Measurements from ENCODE around the gene FLYWCH1. TPM values are rescaled to one million over a fixed set of nuclear protein-coding genes. Genes with fewer than 3 reads are reported as not detected.

Gene FLYWCH1
- total and polyA plus RNA-seq, 2 donors = 11.4 to 38.0 TPM

- Histone ChIP-seq H3K4me1 (ENCODE audit: insufficient read depth) (no peaks in the 10 kb centered on the region), H3K27ac (ENCODE audit: low read depth) (no peak overlapping the region), H3K4me3 (ENCODE audit: low read depth, low read length) (no peak overlapping the region), H3K36me3 (ENCODE audit: insufficient read depth) (no peaks in the 10 kb centered on the region)
- DNase-seq (ENCODE audit: extremely low spot score) = no peak
- 48% methylated on average over 8 of the region's 8 CpGs for WGBS
These were observed 76.1 kb downstream of the FLYWCH1 start for GRCh38 chr16:2987833-2988232.

- no peak for DNase-seq (ENCODE audit: extremely low spot score)
- H3K4me3 ChIP-seq (ENCODE audit: low read depth, low read length) = no peak overlapping the region
- H3K36me3 ChIP-seq (ENCODE audit: insufficient read depth) = no peaks in the 10 kb centered on the region
- H3K4me1 ChIP-seq (ENCODE audit: insufficient read depth) = no peaks in the 10 kb centered on the region
- no peak overlapping the region for H3K27ac ChIP-seq (ENCODE audit: low read depth)
- WGBS = 60% methylated on average over 8 of the region's 8 CpGs
These were observed 76.9 kb downstream of the FLYWCH1 start for GRCh38 chr16:2988590-2989099.

GRCh38 chr16:2990891-2991290 is 79.2 kb downstream of the FLYWCH1 start:
- no peak for DNase-seq (ENCODE audit: extremely low spot score)
- 68% methylated on average over 10 of the region's 10 CpGs for WGBS
- Histone ChIP-seq H3K4me3 (ENCODE audit: low read depth, low read length) (no peak overlapping the region), H3K36me3 (ENCODE audit: insufficient read depth) (no peaks in the 10 kb centered on the region), H3K4me1 (ENCODE audit: insufficient read depth) (no peaks in the 10 kb centered on the region), H3K27ac (ENCODE audit: low read depth) (no peak overlapping the region)

GRCh38 chr16:2991566-2992261 is 80.0 kb downstream of the FLYWCH1 start:
- Histone ChIP-seq H3K27ac (ENCODE audit: low read depth) (no peak overlapping the region), H3K4me1 (ENCODE audit: insufficient read depth) (no peaks in the 10 kb centered on the region), H3K4me3 (ENCODE audit: low read depth, low read length) (no peak overlapping the region), H3K36me3 (ENCODE audit: insufficient read depth) (no peaks in the 10 kb centered on the region)
- 87% methylated on average over 12 of the region's 12 CpGs for WGBS
- DNase-seq (ENCODE audit: extremely low spot score) = no peak

- no peak overlapping the region for H3K27ac ChIP-seq (ENCODE audit: low read depth)
- H3K36me3 ChIP-seq (ENCODE audit: insufficient read depth) = no peaks in the 10 kb centered on the region
- no peak overlapping the region for H3K4me3 ChIP-seq (ENCODE audit: low read depth, low read length)
- no peaks in the 10 kb centered on the region for H3K4me1 ChIP-seq (ENCODE audit: insufficient read depth)
- no peak for DNase-seq (ENCODE audit: extremely low spot score)
- WGBS = 84% methylated on average over 14 of the region's 14 CpGs
These were observed 80.8 kb downstream of the FLYWCH1 start for GRCh38 chr16:2992383-2993081.

GRCh38 chr16:2996298-2996697 is 84.6 kb downstream of the FLYWCH1 start:
- 69% methylated on average over 13 of the region's 13 CpGs for WGBS
- H3K27ac ChIP-seq (ENCODE audit: low read depth) = no peak overlapping the region
- H3K4me1 ChIP-seq (ENCODE audit: insufficient read depth) = no peaks in the 10 kb centered on the region
- no peak for DNase-seq (ENCODE audit: extremely low spot score)
- H3K4me3 ChIP-seq (ENCODE audit: low read depth, low read length) = no peak overlapping the region
- no peaks in the 10 kb centered on the region for H3K36me3 ChIP-seq (ENCODE audit: insufficient read depth)

- WGBS = 79% methylated on average over 6 of the region's 6 CpGs
These were observed 88.2 kb downstream of the FLYWCH1 start for GRCh38 chr16:2999929-3000328.

GRCh38 chr16:3000540-3000939 is 88.8 kb downstream of the FLYWCH1 start:
- Histone ChIP-seq H3K36me3 (ENCODE audit: insufficient read depth) (no peaks in the 10 kb centered on the region), H3K4me1 (ENCODE audit: insufficient read depth) (no peaks in the 10 kb centered on the region), H3K4me3 (ENCODE audit: low read depth, low read length) (no peak overlapping the region), H3K27ac (ENCODE audit: low read depth) (no peak overlapping the region)
- DNase-seq (ENCODE audit: extremely low spot score) = no peak
- WGBS = 80% methylated on average over 4 of the region's 4 CpGs

More at GRCh38 chr16:2999929-3000328, 88.2 kb downstream of the FLYWCH1 start:
- Histone ChIP-seq H3K4me3 (ENCODE audit: low read depth, low read length) (no peak overlapping the region), H3K36me3 (ENCODE audit: insufficient read depth) (no peaks in the 10 kb centered on the region), H3K4me1 (ENCODE audit: insufficient read depth) (no peaks in the 10 kb centered on the region), H3K27ac (ENCODE audit: low read depth) (no peak overlapping the region)
- DNase-seq (ENCODE audit: extremely low spot score) = no peak

Small RNA genes lying within 50 kb of the gene (small RNA-seq; reads per million reads assigned to genes)
- gene LINC00514 = not detected

Other genes starting within 250 kb of the FLYWCH1 start
- 13.7 TPM for gene KCTD5, start 229.4 kb upstream of the FLYWCH1 start, total RNA-seq
- gene KCTD5, start 229.4 kb upstream of the FLYWCH1 start, polyA plus RNA-seq = 18.4 TPM
- gene PRSS27, start 191.7 kb upstream of the FLYWCH1 start, total RNA-seq = 0.85 TPM
- 2.5 TPM for gene PRSS27, start 191.7 kb upstream of the FLYWCH1 start, polyA plus RNA-seq
- gene SRRM2, start 159.3 kb upstream of the FLYWCH1 start, total RNA-seq = 115 TPM
- 481 TPM for gene SRRM2, start 159.3 kb upstream of the FLYWCH1 start, polyA plus RNA-seq
- gene ELOB, start 134.7 kb upstream of the FLYWCH1 start, total RNA-seq = 62.9 TPM
- gene ELOB, start 134.7 kb upstream of the FLYWCH1 start, polyA plus RNA-seq = 399 TPM
- gene PRSS33, start 124.4 kb upstream of the FLYWCH1 start, total RNA-seq = not detected
- gene PRSS33, start 124.4 kb upstream of the FLYWCH1 start, polyA plus RNA-seq = not detected
- not detected for gene PRSS41, start 113.5 kb upstream of the FLYWCH1 start, total RNA-seq
- gene PRSS41, start 113.5 kb upstream of the FLYWCH1 start, polyA plus RNA-seq = not detected
- not detected for gene PRSS21, start 94.7 kb upstream of the FLYWCH1 start, total RNA-seq
- gene PRSS21, start 94.7 kb upstream of the FLYWCH1 start, polyA plus RNA-seq = 0.11 TPM
- gene ZG16B, start 81.6 kb upstream of the FLYWCH1 start, total RNA-seq = 2.4 TPM
- gene ZG16B, start 81.6 kb upstream of the FLYWCH1 start, polyA plus RNA-seq = 5.1 TPM
- 3.0 TPM for gene PRSS22, start 53.8 kb upstream of the FLYWCH1 start, total RNA-seq
- gene PRSS22, start 53.8 kb upstream of the FLYWCH1 start, polyA plus RNA-seq = 5.6 TPM
- 15.6 TPM for gene FLYWCH2, start 28.7 kb upstream of the FLYWCH1 start, total RNA-seq
- gene FLYWCH2, start 28.7 kb upstream of the FLYWCH1 start, polyA plus RNA-seq = 49.9 TPM
- gene KREMEN2, start 52.3 kb downstream of the FLYWCH1 start, total RNA-seq = 0.11 TPM
- not detected for gene KREMEN2, start 52.3 kb downstream of the FLYWCH1 start, polyA plus RNA-seq
- gene PAQR4, start 57.4 kb downstream of the FLYWCH1 start, total RNA-seq = 4.5 TPM
- 5.1 TPM for gene PAQR4, start 57.4 kb downstream of the FLYWCH1 start, polyA plus RNA-seq
- gene PKMYT1, start 68.5 kb downstream of the FLYWCH1 start, total RNA-seq = 2.5 TPM
- gene PKMYT1, start 68.5 kb downstream of the FLYWCH1 start, polyA plus RNA-seq = 1.1 TPM
- gene CLDN9, start 101.0 kb downstream of the FLYWCH1 start, total RNA-seq = not detected
- 0.04 TPM for gene CLDN9, start 101.0 kb downstream of the FLYWCH1 start, polyA plus RNA-seq
- gene CLDN6, start 106.3 kb downstream of the FLYWCH1 start, total RNA-seq = not detected
- gene CLDN6, start 106.3 kb downstream of the FLYWCH1 start, polyA plus RNA-seq = not detected
- gene TNFRSF12A, start 108.4 kb downstream of the FLYWCH1 start, total RNA-seq = 20.1 TPM
- 16.2 TPM for gene TNFRSF12A, start 108.4 kb downstream of the FLYWCH1 start, polyA plus RNA-seq
- 29.1 TPM for gene HCFC1R1, start 112.0 kb downstream of the FLYWCH1 start, total RNA-seq
- gene HCFC1R1, start 112.0 kb downstream of the FLYWCH1 start, polyA plus RNA-seq = 91.8 TPM
- gene THOC6, start 112.1 kb downstream of the FLYWCH1 start, total RNA-seq = 9.8 TPM
- gene THOC6, start 112.1 kb downstream of the FLYWCH1 start, polyA plus RNA-seq = 22.8 TPM
- gene BICDL2, start 125.0 kb downstream of the FLYWCH1 start, total RNA-seq = 7.2 TPM
- 8.3 TPM for gene BICDL2, start 125.0 kb downstream of the FLYWCH1 start, polyA plus RNA-seq
- 0.32 TPM for gene MMP25, start 134.6 kb downstream of the FLYWCH1 start, total RNA-seq
- gene MMP25, start 134.6 kb downstream of the FLYWCH1 start, polyA plus RNA-seq = 0.82 TPM
- 18.1 TPM for gene IL32, start 153.7 kb downstream of the FLYWCH1 start, total RNA-seq
- gene IL32, start 153.7 kb downstream of the FLYWCH1 start, polyA plus RNA-seq = 28.0 TPM
- not detected for gene ZSCAN10, start 187.4 kb downstream of the FLYWCH1 start, total RNA-seq
- not detected for gene ZSCAN10, start 187.4 kb downstream of the FLYWCH1 start, polyA plus RNA-seq
- 8.9 TPM for gene ZNF205, start 200.7 kb downstream of the FLYWCH1 start, total RNA-seq
- 16.4 TPM for gene ZNF205, start 200.7 kb downstream of the FLYWCH1 start, polyA plus RNA-seq
- 4.0 TPM for gene ZNF213, start 223.1 kb downstream of the FLYWCH1 start, total RNA-seq
- gene ZNF213, start 223.1 kb downstream of the FLYWCH1 start, polyA plus RNA-seq = 16.0 TPM